SK-N-SH (cell line): ENCODE measurements around the gene ISLR2. TPM values are rescaled to one million over a fixed set of nuclear protein-coding genes. Genes with fewer than 3 reads are reported as not detected.
A peak's percentile ranks its signal among the peaks of the same experiment; 100 is the strongest.
"Not testable (repeated sequence)": the region's sequence is repeated elsewhere in the genome, so short reads cannot be mapped to it uniquely, and the experiment has no call there.

Source experiments
- CTCF ChIA-PET: fragments of 300-600, 350-600 bp; formaldehyde crosslinking; extraction: SDS; loops from one replicate; lab custom pipeline; 2021; lab: Yijun Ruan, JAX
- POLR2A ChIA-PET: fragments of 350-600 bp; sonication (Branson Sonifier 250); formaldehyde crosslinking; extraction: SDS; loops from one replicate; lab custom pipeline; 2020; ENCODE audit warnings: antibody characterized with exemption, inconsistent platforms; lab: Yijun Ruan, JAX
- DNase-seq: peaks from one replicate; pipeline ENCODE4 v3.0.0; 2012
- H2AFZ ChIP-seq: fragments of 200-600 bp; sonication (generic); 2 replicates; pipeline ENCODE4 v1.8.1; 2016; ENCODE audit warnings: antibody characterized with exemption, mild to moderate bottlenecking, low read depth
- H3F3A ChIP-seq: fragments of 200-600 bp; sonication (generic); replicated peaks from 2 replicates; pipeline ENCODE3; 2016; ENCODE audit warnings: antibody characterized with exemption, mild to moderate bottlenecking; ENCODE audit not compliant: insufficient read depth
- H3K27ac ChIP-seq, 2 experiments: fragments of 200-500 bp in 1 of 2; fragments of 200-600 bp in 1 of 2; sonication (Bioruptor generic) in 1 of 2; sonication (generic), shearing (Covaris generic) in 1 of 2; 2 replicates each; pipeline versions ENCODE4 v1.5.1 to v1.6.1; 2014 to 2016; ENCODE audit warnings: low read depth in 2 of 2, inconsistent platforms in 1 of 2, low read length in 1 of 2, mild to moderate bottlenecking in 1 of 2, mixed read lengths in 1 of 2
- H3K27me3 ChIP-seq: fragments of 200-600 bp; sonication (generic), shearing (Covaris generic); 2 replicates; pipeline ENCODE4 v1.6.1; 2016; ENCODE audit warnings: mixed run types; ENCODE audit not compliant: insufficient read depth
- H3K36me3 ChIP-seq, 2 experiments: fragments of 200-500 bp in 1 of 2; fragments of 200-600 bp in 1 of 2; sonication (Bioruptor generic) in 1 of 2; sonication (generic) in 1 of 2; replicated peaks in 1 of 2; 2 replicates each; pipeline versions ENCODE3 to v1.5.1; 2014 to 2016; ENCODE audit warnings: low read length in 1 of 2, mild to moderate bottlenecking in 1 of 2; ENCODE audit not compliant: insufficient read depth in 2 of 2, control insufficient read depth in 1 of 2
- H3K4me1 ChIP-seq, 2 experiments: fragments of 200-500 bp in 1 of 2; fragments of 200-600 bp in 1 of 2; sonication (Bioruptor generic) in 1 of 2; sonication (generic), shearing (Covaris generic) in 1 of 2; 2 replicates each; pipeline versions ENCODE4 v1.5.1 to v1.6.1; 2014 to 2016; ENCODE audit warnings: low read depth in 1 of 2, low read length in 1 of 2, mixed run types in 1 of 2; ENCODE audit not compliant: insufficient read depth in 2 of 2, control insufficient read depth in 1 of 2
- H3K4me2 ChIP-seq: fragments of 200-600 bp; sonication (generic), shearing (Covaris generic); 2 replicates; pipeline ENCODE4 v1.6.1; 2017; ENCODE audit warnings: mixed run types
- H3K4me3 ChIP-seq, 2 experiments: fragments of 200-500 bp in 1 of 2; fragments of 200-600 bp in 1 of 2; sonication (Bioruptor generic) in 1 of 2; sonication (generic), shearing (Covaris generic) in 1 of 2; 2 replicates each; pipeline versions ENCODE4 v1.5.1 to v1.8.1; 2014 to 2016; ENCODE audit warnings: low read depth in 2 of 2, inconsistent platforms in 1 of 2, low read length in 1 of 2, mild to moderate bottlenecking in 1 of 2, mixed read lengths in 1 of 2, moderate library complexity in 1 of 2
- H3K79me2 ChIP-seq: fragments of 200-600 bp; sonication (generic); 2 replicates; pipeline ENCODE4 v1.8.1; 2017; ENCODE audit warnings: mild to moderate bottlenecking; ENCODE audit not compliant: insufficient read depth
- H3K9ac ChIP-seq: fragments of 200-600 bp; sonication (generic); 2 replicates; pipeline ENCODE4 v1.6.1; 2017; ENCODE audit warnings: mixed run types
- H3K9me2 ChIP-seq: fragments of 200-600 bp; sonication (generic); 2 replicates; pipeline ENCODE4 v1.6.1; 2017; ENCODE audit warnings: mixed run types
- H3K9me3 ChIP-seq: fragments of 200-600 bp; sonication (generic); 2 replicates; pipeline ENCODE4 v1.6.1; 2017; ENCODE audit warnings: mixed run types, mild to moderate bottlenecking, moderate library complexity
- H4K20me1 ChIP-seq: fragments of 200-600 bp; sonication (generic); 2 replicates; pipeline ENCODE4 v1.6.1; 2017; ENCODE audit warnings: mild to moderate bottlenecking, mixed run types; ENCODE audit not compliant: insufficient read depth
- FOXJ3 ChIP-seq: sonication (generic); formaldehyde crosslinking; IDR thresholded peaks from 2 replicates; pipeline ENCODE4 v1.5.1; 2020; ENCODE audit warnings: mild to moderate bottlenecking, missing genetic modification reagents
- GATA2 ChIP-seq: sonication (generic); formaldehyde crosslinking; IDR thresholded peaks from 2 replicates; pipeline ENCODE4 v1.5.0; 2020; ENCODE audit warnings: mild to moderate bottlenecking, missing genetic modification reagents
- REST ChIP-seq: IDR thresholded peaks from 2 replicates; pipeline ENCODE4 v1.6.1; 2012; ENCODE audit warnings: mild to moderate bottlenecking, low read depth, low read length, moderate library complexity
- SIN3A ChIP-seq: IDR thresholded peaks from 2 replicates; pipeline ENCODE4 v1.6.1; 2012; ENCODE audit warnings: low read depth, mild to moderate bottlenecking, low read length, moderate library complexity, borderline replicate concordance
- SMC3 ChIP-seq: IDR thresholded peaks from 2 replicates; pipeline ENCODE4 v1.6.1; 2012; ENCODE audit warnings: low read depth, low read length, improper control_type of control experiment
- TCF12 ChIP-seq: IDR thresholded peaks from 2 replicates; pipeline ENCODE4 v1.4.0; 2012
- TEAD4 ChIP-seq: IDR thresholded peaks from 2 replicates; pipeline ENCODE4 v1.4.0; 2012; ENCODE audit warnings: mild to moderate bottlenecking, borderline replicate concordance; ENCODE audit not compliant: insufficient read depth
- YY1 ChIP-seq: IDR thresholded peaks from 2 replicates; pipeline ENCODE4 v1.4.0; 2012; ENCODE audit warnings: low read depth, mild to moderate bottlenecking
- WGBS: methylation state at CpG from one replicate; pipeline ENCODE4 v1.1.6; 2017; ENCODE audit warnings: low lambda C conversion rate; 5-methylcytosine and 5-hydroxymethylcytosine counted together
- polyA plus RNA-seq, 3 experiments: library from polyadenylated mRNA; depleted of rRNA; stranded (reverse); fragments of >200 nt; gene quantifications; 2 replicates each; pipeline ENCODE4 v1.2.3, GENCODE V29; 2012

ISLR2 gene, protein sequence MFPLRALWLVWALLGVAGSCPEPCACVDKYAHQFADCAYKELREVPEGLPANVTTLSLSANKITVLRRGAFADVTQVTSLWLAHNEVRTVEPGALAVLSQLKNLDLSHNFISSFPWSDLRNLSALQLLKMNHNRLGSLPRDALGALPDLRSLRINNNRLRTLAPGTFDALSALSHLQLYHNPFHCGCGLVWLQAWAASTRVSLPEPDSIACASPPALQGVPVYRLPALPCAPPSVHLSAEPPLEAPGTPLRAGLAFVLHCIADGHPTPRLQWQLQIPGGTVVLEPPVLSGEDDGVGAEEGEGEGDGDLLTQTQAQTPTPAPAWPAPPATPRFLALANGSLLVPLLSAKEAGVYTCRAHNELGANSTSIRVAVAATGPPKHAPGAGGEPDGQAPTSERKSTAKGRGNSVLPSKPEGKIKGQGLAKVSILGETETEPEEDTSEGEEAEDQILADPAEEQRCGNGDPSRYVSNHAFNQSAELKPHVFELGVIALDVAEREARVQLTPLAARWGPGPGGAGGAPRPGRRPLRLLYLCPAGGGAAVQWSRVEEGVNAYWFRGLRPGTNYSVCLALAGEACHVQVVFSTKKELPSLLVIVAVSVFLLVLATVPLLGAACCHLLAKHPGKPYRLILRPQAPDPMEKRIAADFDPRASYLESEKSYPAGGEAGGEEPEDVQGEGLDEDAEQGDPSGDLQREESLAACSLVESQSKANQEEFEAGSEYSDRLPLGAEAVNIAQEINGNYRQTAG
- polyA plus RNA-seq (2012; rRNA removed) = 0.56 and 0.58 TPM in 2 replicates
- 0.46 and 0.64 TPM in 2 replicates for polyA plus RNA-seq (2012; cell fraction: cytosol; rRNA removed)
- 0.45 and 1.1 TPM in 2 replicates for polyA plus RNA-seq (2012; cell fraction: nucleus; rRNA removed)

- Histone ChIP-seq H3K4me2 (peak within 1 kb of the TSS; percentile 71), H3K9me3 (no peaks in the 10 kb centered on the region), H3F3A (no peaks in the 10 kb centered on the region), H4K20me1 (no peaks in the 10 kb centered on the region), H3K27ac (peak within 1 kb of the TSS in 1 of 2 experiments; percentile 44; a peak in 2 of 4 replicates), H3K4me3 (peak within 1 kb of the TSS; percentile 23 to 41), H3K79me2 (no peaks in the 10 kb centered on the region), H3K27me3 (peaks cover 32% of the 10 kb centered on the region), H2AFZ (0 out of 2 replicates have a peak within 1 kb of the TSS, but pooled peaks have one; percentile 56), H3K9me2 (no peaks in the 10 kb centered on the region), H3K4me1 (peaks cover 0 to 31% of the 10 kb centered on the region in 2 experiments; a peak in 1 of 4 replicates), H3K9ac (no peak within 1 kb of the TSS), H3K36me3 (no peaks in the 10 kb centered on the region)
- ChIA-PET CTCF (interaction anchor here (0.8 to 6.5 kb wide), 9 partner anchors 44 to 191 kb away, joined by 3 to 110 read pairs (median 26); partner anchors contain the start of genes ISLR and STRA6), POLR2A (interaction anchor here (0.6 to 3.4 kb wide), 5 partner anchors 26 to 178 kb away, joined by 3 to 17 read pairs (median 3); no protein-coding TSS in a partner anchor)
- peak; percentile 87 for DNase-seq
- TF ChIP-seq SMC3 (no peak), SIN3A (no peak), FOXJ3 (CRISPR knock-in tag) (no peak), REST (no peak), YY1 (no peak), GATA2 (CRISPR knock-in tag) (0 out of 2 replicates have a peak, but pooled peaks have one; percentile 13), TCF12 (no peak), TEAD4 (no peak)
- WGBS = 7% methylated on average over 45 of the region's 53 CpGs
Observed at GRCh38 chr15:74130155-74130848, at the start of gene ISLR2. Gene ISLR2, plus strand, starts transcription at chr15:74130586. Its CDS starts 2,169 bp downstream, at chr15:74132755.

DNA sequence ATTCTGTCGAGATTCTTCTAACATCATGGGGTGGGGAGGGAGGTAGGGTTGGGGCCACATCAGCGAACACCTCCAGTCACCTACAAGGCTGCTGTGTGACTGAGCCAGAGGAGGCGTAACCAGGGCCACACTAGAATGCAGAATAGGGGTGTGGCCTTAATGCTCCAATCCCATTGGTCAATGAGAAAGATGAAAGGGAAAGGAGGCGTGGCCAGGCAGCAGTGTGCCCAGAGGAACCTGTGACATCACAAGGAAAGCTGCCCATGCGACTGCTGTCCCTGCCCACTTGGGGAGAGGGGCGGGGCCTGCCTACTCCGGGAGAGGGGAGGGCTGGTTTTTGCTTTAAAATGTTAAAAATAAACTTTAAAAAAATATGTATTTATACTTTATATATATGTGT lies 47.9 kb upstream of the ISLR2 start, which contains the start of gene GOLGA6A:
Gene GOLGA6A (minus strand): TSS at position 101 of the 400 bp plus-strand sequence. CDS start 41 bp downstream, at position 60.
- H3K9ac ChIP-seq, H4K20me1 ChIP-seq, H2AFZ ChIP-seq, H3K4me1 ChIP-seq, CTCF ChIA-PET, H3K9me3 ChIP-seq, H3K79me2 ChIP-seq, H3K27ac ChIP-seq, POLR2A ChIA-PET, H3F3A ChIP-seq, H3K4me3 ChIP-seq, H3K36me3 ChIP-seq, H3K9me2 ChIP-seq, H3K27me3 ChIP-seq, H3K4me2 ChIP-seq, DNase-seq: not testable (repeated sequence)
- no CpG with 5 or more reads among the region's 7 CpGs for WGBS

DNA sequence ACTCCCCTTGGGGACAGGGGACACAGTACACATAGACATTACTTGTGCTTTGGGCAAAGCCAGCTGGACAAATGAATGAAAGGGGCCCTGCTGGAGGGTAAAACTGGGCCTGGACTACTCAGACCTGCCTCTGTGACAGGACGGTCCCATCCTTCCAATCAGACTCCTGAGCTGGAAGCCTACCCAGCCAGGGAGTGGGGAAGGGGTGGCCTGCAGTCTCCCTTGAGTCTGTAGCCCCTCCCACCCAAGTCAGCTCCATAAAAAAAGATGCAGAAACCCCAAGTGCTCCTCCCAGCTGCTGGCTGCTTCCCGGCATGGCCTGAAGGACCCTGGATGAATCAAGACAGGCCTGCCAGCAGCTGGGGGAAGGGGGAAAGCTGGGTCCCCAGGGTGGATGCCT lies 35.8 kb upstream of the ISLR2 start:
- H3K79me2 ChIP-seq, H3F3A ChIP-seq, POLR2A ChIA-PET, H3K27me3 ChIP-seq, CTCF ChIA-PET, H3K27ac ChIP-seq, DNase-seq, H3K36me3 ChIP-seq, H3K9me2 ChIP-seq, H3K4me3 ChIP-seq, H3K9me3 ChIP-seq, H2AFZ ChIP-seq, H3K4me1 ChIP-seq, H3K9ac ChIP-seq, H4K20me1 ChIP-seq, H3K4me2 ChIP-seq: not testable (repeated sequence)
- no CpG with 5 or more reads among the region's 2 CpGs for WGBS

DNA sequence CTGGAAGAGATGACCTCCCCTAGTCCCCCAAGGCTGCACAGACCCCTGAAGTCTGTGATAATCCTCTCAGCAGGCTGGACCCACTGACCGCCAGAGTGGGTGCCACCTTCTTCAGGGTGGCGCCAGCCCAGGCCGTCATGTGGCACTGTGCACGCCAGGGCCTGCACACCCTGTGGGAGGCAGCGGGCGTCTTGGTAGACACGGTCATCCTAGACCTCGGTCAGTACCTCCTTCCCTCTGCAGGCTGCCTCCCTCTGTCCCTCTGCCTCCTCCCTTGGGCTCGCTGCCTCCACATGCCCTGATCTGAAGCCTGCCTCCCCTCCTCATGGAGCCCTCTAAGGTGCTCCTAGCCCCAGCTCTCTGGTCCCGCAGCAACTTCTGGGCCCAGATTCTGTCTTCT lies 34.8 kb upstream of the ISLR2 start:
- H4K20me1 ChIP-seq, H2AFZ ChIP-seq, H3F3A ChIP-seq, H3K79me2 ChIP-seq, H3K27me3 ChIP-seq, H3K4me3 ChIP-seq, H3K4me1 ChIP-seq, H3K36me3 ChIP-seq, H3K9me2 ChIP-seq, DNase-seq, H3K27ac ChIP-seq, H3K4me2 ChIP-seq, POLR2A ChIA-PET, CTCF ChIA-PET, H3K9me3 ChIP-seq, H3K9ac ChIP-seq: not testable (repeated sequence)
- 32% methylated on average over 3 of the region's 10 CpGs for WGBS
